SK-N-SH treated with all-trans-retinoic acid at 6 μM for 48 hours (cell line): ENCODE measurements around the gene CRIP2.

Source experiments
- ATAC-seq: fragments of 200-7000 bp; cut with Tn5 transposase; 3 replicates; pipeline ENCODE4 v1.9.1; 2020; ENCODE audit warnings: mild to moderate bottlenecking, moderate library complexity
- ARNTL ChIP-seq: fragments of 450-650 bp; formaldehyde crosslinking; IDR thresholded peaks from 2 replicates; pipeline ENCODE4 v1.5.0; 2020; ENCODE audit warnings: low read depth, mild to moderate bottlenecking, moderate library complexity, borderline replicate concordance
- BACH2 ChIP-seq: fragments of 250-450 bp; sonication (Bioruptor Pico); IDR thresholded peaks from 2 replicates; pipeline ENCODE4 v1.9.0; 2021; ENCODE audit warnings: mild to moderate bottlenecking, borderline replicate concordance
- CSDC2 ChIP-seq: fragments of 250-450 bp; sonication (Bioruptor Pico); IDR thresholded peaks from 2 replicates; pipeline ENCODE4 v1.5.0; 2020; ENCODE audit warnings: mild to moderate bottlenecking, moderate library complexity
- ESRRG ChIP-seq: fragments of 250-450 bp; sonication (Bioruptor Pico); IDR thresholded peaks from 2 replicates; pipeline ENCODE4 v1.6.1; 2021; ENCODE audit warnings: mild to moderate bottlenecking
- GLIS3 ChIP-seq: fragments of 250-450 bp; sonication (Bioruptor Pico); IDR thresholded peaks from 2 replicates; pipeline ENCODE4 v1.5.0; 2020; ENCODE audit warnings: mild to moderate bottlenecking, moderate library complexity
- ISL1 ChIP-seq: fragments of 250-450 bp; sonication (Bioruptor Pico); IDR thresholded peaks from 2 replicates; pipeline ENCODE4 v2.1.2; 2022; ENCODE audit warnings: mild to moderate bottlenecking, moderate library complexity
- OSR1 ChIP-seq: fragments of 250-450 bp; sonication (Bioruptor Pico); IDR thresholded peaks from 2 replicates; pipeline ENCODE4 v1.8.0; 2022; ENCODE audit warnings: moderate library complexity, mild to moderate bottlenecking, inconsistent platforms
- PATZ1 ChIP-seq: fragments of 250-450 bp; sonication (Bioruptor Pico); IDR thresholded peaks from 2 replicates; pipeline ENCODE4 v1.8.0; 2020; ENCODE audit warnings: mild to moderate bottlenecking, moderate library complexity, borderline replicate concordance
- POU6F1 ChIP-seq: fragments of 250-450 bp; sonication (Bioruptor Pico); IDR thresholded peaks from 2 replicates; pipeline ENCODE4 v1.8.0; 2021; ENCODE audit warnings: low read depth, mild to moderate bottlenecking, moderate library complexity, borderline replicate concordance
- PPARA ChIP-seq: fragments of 250-450 bp; sonication (Bioruptor Pico); IDR thresholded peaks from 2 replicates; pipeline ENCODE4 v1.5.0; 2020; ENCODE audit warnings: mild to moderate bottlenecking, borderline replicate concordance
- RARB ChIP-seq: fragments of 250-450 bp; sonication (Bioruptor Pico); IDR thresholded peaks from 2 replicates; pipeline ENCODE4 v1.8.0; 2021; ENCODE audit warnings: mild to moderate bottlenecking, moderate library complexity
- SNAI2 ChIP-seq: fragments of 250-450 bp; sonication (Bioruptor Pico); IDR thresholded peaks from 2 replicates; pipeline ENCODE4 v1.5.0; 2020; ENCODE audit warnings: mild to moderate bottlenecking, moderate library complexity
- TCF4 ChIP-seq: fragments of 250-450 bp; sonication (Bioruptor Pico); IDR thresholded peaks from 2 replicates; pipeline ENCODE4 v1.8.0; 2021; ENCODE audit warnings: mild to moderate bottlenecking, moderate library complexity, borderline replicate concordance
- TOX ChIP-seq: fragments of 250-450 bp; sonication (Bioruptor Pico); IDR thresholded peaks from 2 replicates; pipeline ENCODE4 v1.8.0; 2021; ENCODE audit warnings: mild to moderate bottlenecking, moderate library complexity, borderline replicate concordance
- ZC3H10 ChIP-seq: fragments of 250-450 bp; sonication (Bioruptor Pico); IDR thresholded peaks from 2 replicates; pipeline ENCODE4 v1.5.1; 2021; ENCODE audit warnings: mild to moderate bottlenecking, moderate library complexity
- ZFP3 ChIP-seq: fragments of 250-450 bp; sonication (Bioruptor Pico); IDR thresholded peaks from 2 replicates; pipeline ENCODE4 v1.5.0; 2020; ENCODE audit warnings: mild to moderate bottlenecking, moderate library complexity
- ZFP30 ChIP-seq: fragments of 450-650 bp; formaldehyde crosslinking; IDR thresholded peaks from 2 replicates; pipeline ENCODE4 v1.5.0; 2022; ENCODE audit warnings: mild to moderate bottlenecking, moderate library complexity
- ZNF565 ChIP-seq: fragments of 450-650 bp; formaldehyde crosslinking; conservative IDR thresholded peaks from 2 replicates; pipeline ENCODE4 v1.5.0; 2020; ENCODE audit warnings: low read depth, mild to moderate bottlenecking, moderate library complexity
- ZNF8 ChIP-seq: fragments of 450-650 bp; formaldehyde crosslinking; IDR thresholded peaks from 2 replicates; pipeline ENCODE4 v1.5.0; 2020; ENCODE audit warnings: mild to moderate bottlenecking, moderate library complexity
- TF ChIP-seq, protein P1 (sequence below): fragments of 250-450 bp; sonication (Bioruptor Pico); IDR thresholded peaks from 2 replicates; pipeline ENCODE4 v1.5.1; 2021; ENCODE audit warnings: mild to moderate bottlenecking, moderate library complexity
- TF ChIP-seq, protein P2 (sequence below): fragments of 250-450 bp; sonication (Bioruptor Pico); IDR thresholded peaks from 2 replicates; pipeline ENCODE4 v1.5.0; 2020; ENCODE audit warnings: mild to moderate bottlenecking, moderate library complexity

Gene CRIP2

DNA sequence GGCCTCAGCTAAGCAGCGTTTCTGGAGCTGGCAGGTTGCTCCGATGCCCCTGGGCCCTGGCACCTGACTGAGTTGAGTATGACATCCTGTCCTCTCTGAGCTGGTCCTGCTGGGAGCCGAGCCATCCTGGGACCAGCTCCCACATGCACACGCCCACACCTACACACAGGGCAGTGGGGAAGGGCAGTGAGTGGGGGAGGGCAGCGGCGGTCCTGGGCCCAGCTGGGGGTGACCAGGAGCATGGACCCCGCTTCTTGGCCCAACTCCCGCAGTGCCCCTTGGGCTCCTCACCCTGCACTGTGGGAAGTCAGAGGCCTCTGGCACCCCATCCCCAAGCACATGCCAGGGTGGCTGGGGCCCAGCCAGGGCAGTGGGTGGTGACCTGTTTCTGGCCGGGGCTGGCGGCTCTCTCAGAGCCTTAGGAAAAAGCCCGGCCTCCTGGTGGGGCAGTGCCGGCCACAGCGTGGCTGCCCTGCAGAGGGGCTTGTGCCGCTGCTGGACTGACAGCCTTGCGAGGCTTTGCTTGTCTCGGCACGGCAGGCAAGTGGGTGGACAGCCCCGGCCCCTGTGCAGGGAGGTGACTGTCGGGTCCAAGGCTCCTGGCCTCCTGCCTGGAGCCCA is 5.9 kb upstream of the CRIP2 start:
- TF ChIP-seq ESRRG (CRISPR knock-in tag): no peak
- TF ChIP-seq ISL1 (CRISPR knock-in tag): no peak
- no peak for TF ChIP-seq PPARA (CRISPR knock-in tag)
- TF ChIP-seq RARB: no peak
- TF ChIP-seq ZFP30 (CRISPR knock-in tag): no peak
- TF ChIP-seq POU6F1 (CRISPR knock-in tag): no peak
- no peak for TF ChIP-seq SNAI2
- TF ChIP-seq TCF4 (CRISPR knock-in tag): no peak
- TF ChIP-seq ZFP3 (CRISPR knock-in tag): no peak
- TF ChIP-seq ZNF565 (CRISPR knock-in tag): no peak
- TF ChIP-seq PATZ1 (CRISPR knock-in tag): no peak
- no peak for TF ChIP-seq GLIS3 (CRISPR knock-in tag)
- TF ChIP-seq ZNF8 (CRISPR knock-in tag): no peak
- TF ChIP-seq, protein P1, sequence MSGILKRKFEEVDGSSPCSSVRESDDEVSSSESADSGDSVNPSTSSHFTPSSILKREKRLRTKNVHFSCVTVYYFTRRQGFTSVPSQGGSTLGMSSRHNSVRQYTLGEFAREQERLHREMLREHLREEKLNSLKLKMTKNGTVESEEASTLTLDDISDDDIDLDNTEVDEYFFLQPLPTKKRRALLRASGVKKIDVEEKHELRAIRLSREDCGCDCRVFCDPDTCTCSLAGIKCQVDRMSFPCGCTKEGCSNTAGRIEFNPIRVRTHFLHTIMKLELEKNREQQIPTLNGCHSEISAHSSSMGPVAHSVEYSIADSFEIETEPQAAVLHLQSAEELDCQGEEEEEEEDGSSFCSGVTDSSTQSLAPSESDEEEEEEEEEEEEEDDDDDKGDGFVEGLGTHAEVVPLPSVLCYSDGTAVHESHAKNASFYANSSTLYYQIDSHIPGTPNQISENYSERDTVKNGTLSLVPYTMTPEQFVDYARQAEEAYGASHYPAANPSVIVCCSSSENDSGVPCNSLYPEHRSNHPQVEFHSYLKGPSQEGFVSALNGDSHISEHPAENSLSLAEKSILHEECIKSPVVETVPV (CRISPR knock-in tag): no peak
- TF ChIP-seq ZC3H10 (CRISPR knock-in tag): no peak
- no peak for TF ChIP-seq BACH2 (CRISPR knock-in tag)
- no peak for TF ChIP-seq ARNTL
- TF ChIP-seq TOX (CRISPR knock-in tag): no peak
- TF ChIP-seq, protein P2, sequence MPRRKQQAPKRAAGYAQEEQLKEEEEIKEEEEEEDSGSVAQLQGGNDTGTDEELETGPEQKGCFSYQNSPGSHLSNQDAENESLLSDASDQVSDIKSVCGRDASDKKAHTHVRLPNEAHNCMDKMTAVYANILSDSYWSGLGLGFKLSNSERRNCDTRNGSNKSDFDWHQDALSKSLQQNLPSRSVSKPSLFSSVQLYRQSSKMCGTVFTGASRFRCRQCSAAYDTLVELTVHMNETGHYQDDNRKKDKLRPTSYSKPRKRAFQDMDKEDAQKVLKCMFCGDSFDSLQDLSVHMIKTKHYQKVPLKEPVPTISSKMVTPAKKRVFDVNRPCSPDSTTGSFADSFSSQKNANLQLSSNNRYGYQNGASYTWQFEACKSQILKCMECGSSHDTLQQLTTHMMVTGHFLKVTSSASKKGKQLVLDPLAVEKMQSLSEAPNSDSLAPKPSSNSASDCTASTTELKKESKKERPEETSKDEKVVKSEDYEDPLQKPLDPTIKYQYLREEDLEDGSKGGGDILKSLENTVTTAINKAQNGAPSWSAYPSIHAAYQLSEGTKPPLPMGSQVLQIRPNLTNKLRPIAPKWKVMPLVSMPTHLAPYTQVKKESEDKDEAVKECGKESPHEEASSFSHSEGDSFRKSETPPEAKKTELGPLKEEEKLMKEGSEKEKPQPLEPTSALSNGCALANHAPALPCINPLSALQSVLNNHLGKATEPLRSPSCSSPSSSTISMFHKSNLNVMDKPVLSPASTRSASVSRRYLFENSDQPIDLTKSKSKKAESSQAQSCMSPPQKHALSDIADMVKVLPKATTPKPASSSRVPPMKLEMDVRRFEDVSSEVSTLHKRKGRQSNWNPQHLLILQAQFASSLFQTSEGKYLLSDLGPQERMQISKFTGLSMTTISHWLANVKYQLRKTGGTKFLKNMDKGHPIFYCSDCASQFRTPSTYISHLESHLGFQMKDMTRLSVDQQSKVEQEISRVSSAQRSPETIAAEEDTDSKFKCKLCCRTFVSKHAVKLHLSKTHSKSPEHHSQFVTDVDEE: no peak
- TF ChIP-seq OSR1 (CRISPR knock-in tag): no peak
- TF ChIP-seq, all 23 proteins: peak for 0
- no peak for ATAC-seq

DNA sequence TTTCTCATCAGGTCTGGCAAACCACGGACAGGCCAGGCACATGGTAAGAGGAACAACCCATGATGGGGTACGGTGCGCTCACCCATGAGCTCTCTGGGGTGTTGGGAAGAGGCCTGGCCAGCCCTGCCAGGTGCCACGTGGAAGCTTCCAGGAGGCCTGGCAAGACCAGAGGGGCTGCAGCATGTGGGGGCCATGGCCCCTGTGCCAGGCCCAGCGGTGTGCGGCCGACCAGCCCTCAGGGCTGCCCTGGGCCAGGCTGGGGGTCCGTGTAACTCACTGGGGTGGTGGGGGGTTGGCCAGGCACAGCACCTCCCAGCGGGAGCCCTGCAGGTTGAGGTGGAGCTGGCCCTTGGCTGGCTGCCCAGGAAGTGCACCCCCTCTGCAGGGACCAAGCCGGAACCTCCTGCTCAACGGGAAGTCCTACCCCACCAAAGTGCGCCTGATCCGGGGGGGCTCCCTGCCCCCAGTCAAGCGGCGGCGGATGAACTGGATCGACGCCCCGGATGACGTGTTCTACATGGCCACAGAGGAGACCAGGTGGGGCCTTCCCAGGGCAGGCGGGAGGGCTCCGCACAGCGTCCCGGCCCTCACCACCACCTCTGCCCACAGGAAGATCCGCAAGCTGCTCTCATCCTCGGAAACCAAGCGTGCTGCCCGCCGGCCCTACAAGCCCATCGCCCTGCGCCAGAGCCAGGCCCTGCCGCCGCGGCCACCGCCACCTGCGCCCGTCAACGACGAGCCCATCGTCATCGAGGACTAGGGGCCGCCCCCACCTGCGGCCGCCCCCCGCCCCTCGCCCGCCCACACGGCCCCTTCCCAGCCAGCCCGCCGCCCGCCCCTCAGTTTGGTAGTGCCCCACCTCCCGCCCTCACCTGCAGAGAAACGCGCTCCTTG is 4.9 kb upstream of the CRIP2 start:
- ATAC-seq: no peak
- TF ChIP-seq TOX (CRISPR knock-in tag) (no peak), ZNF565 (CRISPR knock-in tag) (no peak), RARB (no peak), ARNTL (no peak), ZNF8 (CRISPR knock-in tag) (no peak), CSDC2 (no peak), ESRRG (CRISPR knock-in tag) (no peak), ZFP30 (CRISPR knock-in tag) (no peak), ISL1 (CRISPR knock-in tag) (no peak), GLIS3 (CRISPR knock-in tag) (no peak), ZC3H10 (CRISPR knock-in tag) (no peak), PATZ1 (CRISPR knock-in tag) (no peak)
- TF ChIP-seq, protein P2: no peak
- TF ChIP-seq, protein P1 (CRISPR knock-in tag): no peak
